Measurements from ENCODE around the gene OTUD5. TPM values are rescaled to one million over a fixed set of nuclear protein-coding genes. Genes with fewer than 3 reads are reported as not detected.
A peak's percentile ranks its signal among the peaks of the same experiment; 100 is the strongest.

Gene OTUD5
- total RNA-seq, 3 donors from 2014 or later (not counting 1 experiment from before 2014, with no cell fraction given), result 92.2 to 106 (median 92.5) TPM

GRCh38 chrX:48992341-48992740 is 34.9 kb upstream of the OTUD5 start:
- Histone ChIP-seq H3K4me3 (ENCODE audit: low read length) (no peak overlapping the region), H3K9me3 (ENCODE audit: control insufficient read depth, insufficient read depth, low read length) (no peaks in the 10 kb centered on the region), H3K36me3 (ENCODE audit: control insufficient read depth, insufficient read depth, low read length) (peaks cover 45% of the 10 kb centered on the region), H3K27me3 (ENCODE audit: control insufficient read depth, insufficient read depth, low read length) (no peaks in the 10 kb centered on the region), H3K4me1 (ENCODE audit: control insufficient read depth, insufficient read depth, low read length) (no peaks in the 10 kb centered on the region), H3K27ac (ENCODE audit: low read length) (no peak overlapping the region)
- TF ChIP-seq CTCF (IDR thresholded peaks at IDR 0.05), result no peak
- DNase-seq (no peak), ATAC-seq (no peak)
- Mint-ChIP-seq H3K9me3 (no peaks in the 10 kb centered on the region), H3K27ac (peak overlapping the region in 1 of 2 donors; percentile 48), H3K36me3 (no peaks in the 10 kb centered on the region), H3K4me3 (no peak overlapping the region), H3K27me3 (ENCODE audit: low read depth in 2 of 2) (no peaks in the 10 kb centered on the region), H3K4me1 (peaks cover 13 to 19% of the 10 kb centered on the region in 2 donors)
- intact Hi-C loops (cut with micrococcal nuclease), result no loop called here

GRCh38 chrX:48989483-48989882 is 32.1 kb upstream of the OTUD5 start:
- 98% methylated on average over 3 of the region's 4 CpGs for WGBS (ENCODE audit: insufficient coverage)
- DNase-seq (no peak), ATAC-seq (no peak)
- Mint-ChIP-seq H3K4me1 (peaks cover 7 to 11% of the 10 kb centered on the region in 2 donors), H3K4me3 (no peak overlapping the region), H3K36me3 (no peaks in the 10 kb centered on the region), H3K27ac (no peak overlapping the region), H3K27me3 (ENCODE audit: low read depth in 2 of 2) (no peaks in the 10 kb centered on the region), H3K9me3 (no peaks in the 10 kb centered on the region)
- H3K9me3 ChIP-seq (ENCODE audit: control insufficient read depth, insufficient read depth, low read length), result no peaks in the 10 kb centered on the region
- H3K27ac ChIP-seq (ENCODE audit: low read length), result no peak overlapping the region
- no peak for TF ChIP-seq CTCF (IDR thresholded peaks at IDR 0.05)
- H3K27me3 ChIP-seq (ENCODE audit: control insufficient read depth, insufficient read depth, low read length), result no peaks in the 10 kb centered on the region
- peaks cover 44% of the 10 kb centered on the region for H3K36me3 ChIP-seq (ENCODE audit: control insufficient read depth, insufficient read depth, low read length)
- no peaks in the 10 kb centered on the region for H3K4me1 ChIP-seq (ENCODE audit: control insufficient read depth, insufficient read depth, low read length)
- H3K4me3 ChIP-seq (ENCODE audit: low read length), result no peak overlapping the region
- intact Hi-C loops (cut with micrococcal nuclease), result no loop called here

- Histone ChIP-seq H3K27ac (ENCODE audit: low read length) (no peak overlapping the region), H3K36me3 (ENCODE audit: control insufficient read depth, insufficient read depth, low read length) (peaks cover 51% of the 10 kb centered on the region), H3K4me1 (ENCODE audit: control insufficient read depth, insufficient read depth, low read length) (no peaks in the 10 kb centered on the region), H3K27me3 (ENCODE audit: control insufficient read depth, insufficient read depth, low read length) (no peaks in the 10 kb centered on the region), H3K9me3 (ENCODE audit: control insufficient read depth, insufficient read depth, low read length) (no peaks in the 10 kb centered on the region), H3K4me3 (ENCODE audit: low read length) (no peak overlapping the region)
- no peak overlapping the region for H3K27ac Mint-ChIP-seq
- H3K4me1 Mint-ChIP-seq, result peaks cover 5 to 6% of the 10 kb centered on the region in 2 donors
- intact Hi-C loops (cut with micrococcal nuclease), result no loop called here
- H3K4me3 Mint-ChIP-seq, result no peak overlapping the region
- no CpG with 5 or more reads among the region's 3 CpGs for WGBS (ENCODE audit: insufficient coverage)
- ATAC-seq (no peak), DNase-seq (no peak)
- H3K36me3 Mint-ChIP-seq, result no peaks in the 10 kb centered on the region
- H3K9me3 Mint-ChIP-seq, result no peaks in the 10 kb centered on the region
- H3K27me3 Mint-ChIP-seq (ENCODE audit: low read depth in 2 of 2), result no peaks in the 10 kb centered on the region
- no peak for TF ChIP-seq CTCF (IDR thresholded peaks at IDR 0.05)
These were observed 26.5 kb upstream of the OTUD5 start for GRCh38 chrX:48983896-48984295.

GRCh38 chrX:48983081-48983480 is 25.7 kb upstream of the OTUD5 start:
- H3K36me3 ChIP-seq (ENCODE audit: control insufficient read depth, insufficient read depth, low read length), result peaks cover 52% of the 10 kb centered on the region
- no peaks in the 10 kb centered on the region for H3K36me3 Mint-ChIP-seq
- 95% methylated on average over 16 of the region's 17 CpGs for WGBS (ENCODE audit: insufficient coverage)

More at GRCh38 chrX:48983081-48983480, 25.7 kb upstream of the OTUD5 start:
- no peaks in the 10 kb centered on the region for H3K4me1 ChIP-seq (ENCODE audit: control insufficient read depth, insufficient read depth, low read length)
- H3K27ac ChIP-seq (ENCODE audit: low read length), result no peak overlapping the region
- no peaks in the 10 kb centered on the region for H3K4me1 Mint-ChIP-seq
- no peak for ATAC-seq
- H3K27me3 ChIP-seq (ENCODE audit: control insufficient read depth, insufficient read depth, low read length), result no peaks in the 10 kb centered on the region
- H3K9me3 Mint-ChIP-seq, result no peaks in the 10 kb centered on the region
- no peaks in the 10 kb centered on the region for H3K27me3 Mint-ChIP-seq (ENCODE audit: low read depth in 2 of 2)
- no peak for DNase-seq
- no peak overlapping the region for H3K27ac Mint-ChIP-seq
- intact Hi-C loops (cut with micrococcal nuclease), result no loop called here
- H3K4me3 ChIP-seq (ENCODE audit: low read length), result no peak overlapping the region
- no peak overlapping the region for H3K4me3 Mint-ChIP-seq
- no peak for TF ChIP-seq CTCF (IDR thresholded peaks at IDR 0.05)
- no peaks in the 10 kb centered on the region for H3K9me3 ChIP-seq (ENCODE audit: control insufficient read depth, insufficient read depth, low read length)

Data from natural killer cell (primary cell).